GM12878 (cell line): ENCODE results near the gene FXYD6. TPM values are rescaled to one million over a fixed set of nuclear protein-coding genes. Genes with fewer than 3 reads are reported as not detected.
A peak's percentile ranks its signal among the peaks of the same experiment; 100 is the strongest.

Experiments
- ATF7 ChIP-seq: fragments of 450-650 bp; IDR thresholded peaks from 2 replicates; pipeline ENCODE4 v1.6.1; 2016; ENCODE audit warnings: low read depth, mild to moderate bottlenecking
- BACH1 ChIP-seq: fragments of 450-650 bp; IDR thresholded peaks from 2 replicates; pipeline ENCODE4 v1.6.1; 2017; ENCODE audit warnings: mild to moderate bottlenecking, borderline replicate concordance
- BCL11A ChIP-seq: IDR thresholded peaks from 2 replicates; pipeline ENCODE4 v1.6.1; 2011; ENCODE audit warnings: low read depth, low read length
- BHLHE40 ChIP-seq, 2 experiments: fragments of 450-650 bp in 1 of 2; IDR thresholded peaks; 2 replicates each; pipeline ENCODE4 v1.6.1; 2011 to 2017; ENCODE audit warnings: low read depth in 2 of 2, borderline replicate concordance in 1 of 2, improper control_type of control experiment in 1 of 2, low read length in 1 of 2, mild to moderate bottlenecking in 1 of 2
- BRCA1 ChIP-seq: IDR thresholded peaks from 2 replicates; pipeline ENCODE4 v1.6.1; 2011; ENCODE audit warnings: low read depth, low read length, improper control_type of control experiment
- DPF2 ChIP-seq: fragments of 450-650 bp; IDR thresholded peaks from 2 replicates; pipeline ENCODE4 v1.6.1; 2017; ENCODE audit warnings: mild to moderate bottlenecking
- EED ChIP-seq: sonication (generic); IDR thresholded peaks from 2 replicates; pipeline ENCODE4 v1.6.1; 2016; ENCODE audit warnings: antibody characterized with exemption, low read depth
- EP300 ChIP-seq, 2 experiments: fragments of 150-350 bp in 1 of 2; IDR thresholded peaks; 2 replicates each; pipeline ENCODE4 v1.6.1; 2011 to 2012; ENCODE audit warnings: low read depth in 2 of 2, low read length in 2 of 2, borderline replicate concordance in 1 of 2, improper control_type of control experiment in 1 of 2, inconsistent platforms in 1 of 2; ENCODE audit not compliant: control insufficient read depth in 1 of 2
- FOXM1 ChIP-seq: IDR thresholded peaks from 2 replicates; pipeline ENCODE4 v1.6.1; 2012; ENCODE audit warnings: low read depth, mild to moderate bottlenecking, inconsistent platforms, low read length, moderate library complexity
- HDAC2 ChIP-seq: fragments of 200-600 bp; sonication (generic); IDR thresholded peaks from 2 replicates; pipeline ENCODE4 v1.6.1; 2017
- HDAC6 ChIP-seq: fragments of 200-600 bp; sonication (generic); IDR thresholded peaks from one replicate; pipeline ENCODE4 v1.8.0; 2017; ENCODE audit warnings: antibody characterized with exemption; ENCODE audit not compliant: unreplicated experiment
- IKZF2 ChIP-seq, 2 experiments: fragments of 450-650 bp; IDR thresholded peaks; 2 replicates each; pipeline ENCODE4 v1.6.1; 2017; ENCODE audit warnings: mild to moderate bottlenecking in 2 of 2, moderate library complexity in 2 of 2
- IRF4 ChIP-seq: IDR thresholded peaks from 2 replicates; pipeline ENCODE4 v1.6.1; 2011; ENCODE audit warnings: low read depth, low read length
- IRF5 ChIP-seq: fragments of 450-650 bp; IDR thresholded peaks from 2 replicates; pipeline ENCODE4 v1.6.1; 2017; ENCODE audit warnings: borderline replicate concordance
- JUND ChIP-seq: IDR thresholded peaks from 2 replicates; pipeline ENCODE4 v1.6.1; 2012; ENCODE audit warnings: low read depth, mild to moderate bottlenecking, low read length, improper control_type of control experiment, moderate library complexity
- MEF2B ChIP-seq: fragments of 450-650 bp; IDR thresholded peaks from 2 replicates; pipeline ENCODE4 v1.6.1; 2018; ENCODE audit warnings: mild to moderate bottlenecking, moderate library complexity; ENCODE audit not compliant: partially characterized antibody, poor library complexity, severe bottlenecking
- NR2C1 ChIP-seq: fragments of 450-650 bp; IDR thresholded peaks from 2 replicates; pipeline ENCODE4 v1.6.1; 2017; ENCODE audit warnings: antibody characterized with exemption, mild to moderate bottlenecking, moderate library complexity
- PML ChIP-seq: IDR thresholded peaks from 2 replicates; pipeline ENCODE4 v1.6.1; 2012; ENCODE audit warnings: low read length, inconsistent platforms
- POU2F2 ChIP-seq: IDR thresholded peaks from 3 replicates; pipeline ENCODE4 v1.6.1; 2011; ENCODE audit warnings: low read depth, mild to moderate bottlenecking, low read length, borderline replicate concordance
- RAD21 ChIP-seq: IDR thresholded peaks from 2 replicates; pipeline ENCODE4 v1.6.1; 2011; ENCODE audit warnings: mild to moderate bottlenecking, low read depth, low read length, moderate library complexity; ENCODE audit not compliant: insufficient read depth
- SMAD5 ChIP-seq: IDR thresholded peaks from 2 replicates; pipeline ENCODE4 v1.6.1; 2016; ENCODE audit warnings: antibody characterized with exemption, low read depth
- SUZ12 ChIP-seq: fragments of 200-600 bp; sonication (generic); IDR thresholded peaks from one replicate; pipeline ENCODE4 v1.6.1; 2018; ENCODE audit warnings: antibody characterized with exemption, mild to moderate bottlenecking; ENCODE audit not compliant: unreplicated experiment
- USF2 ChIP-seq: IDR thresholded peaks from 2 replicates; pipeline ENCODE4 v1.6.1; 2011; ENCODE audit warnings: low read depth, low read length, improper control_type of control experiment, borderline replicate concordance
- WRNIP1 ChIP-seq: IDR thresholded peaks from 2 replicates; pipeline ENCODE4 v1.6.1; 2011; ENCODE audit warnings: low read depth, low read length, improper control_type of control experiment, borderline replicate concordance
- ZBED1 ChIP-seq: IDR thresholded peaks from 2 replicates; pipeline ENCODE4 v1.6.1; 2016; ENCODE audit warnings: borderline replicate concordance
- ZNF687 ChIP-seq: fragments of 450-650 bp; IDR thresholded peaks from 2 replicates; pipeline ENCODE4 v1.6.1; 2017; ENCODE audit warnings: mild to moderate bottlenecking, moderate library complexity
- ZSCAN29 ChIP-seq: fragments of 450-650 bp; IDR thresholded peaks from 2 replicates; pipeline ENCODE4 v1.6.1; 2017; ENCODE audit warnings: mild to moderate bottlenecking, moderate library complexity
- polyA plus RNA-seq, 11 experiments: library from polyadenylated mRNA; depleted of rRNA in 4 of 11; unstranded in 6 of 11; stranded (reverse) in 5 of 11; fragments of >200 nt; fragmentation: Nextera tagmentation in 4 of 11; fragmentation: Illumina TruSeq in 1 of 11; extraction: Ambion mirVana in 4 of 11; extraction: Trizol in 1 of 11; gene quantifications; 1 replicate in 1 of 11; 2 replicates in 10 of 11; pipeline versions ENCODE4 v1.2.1 to v1.2.3, GENCODE V29; 2011 to 2016; ENCODE audit warnings: inconsistent platforms in 2 of 11, missing spikeins in 2 of 11, low read depth in 1 of 11
- total RNA-seq, 4 experiments: library from RNA; depleted of rRNA in 3 of 4; stranded (reverse); fragments of >200 nt in 3 of 4; fragmentation: Illumina TruSeq in 1 of 4; extraction: Trizol in 1 of 4; gene quantifications; 2 replicates each; pipeline versions ENCODE4 v1.2.1 to v1.2.3, GENCODE V29; 2013 to 2021

The FXYD6 gene
- total and polyA plus RNA-seq, 10 of the 15 experiments (the other 5 are each of a cell fraction or from before 2014, with no cell fraction given) = 0.09 to 2.0 (median 0.23) TPM; not detected in 2

GRCh38 chr11:117814766-117815261, 61.6 kb downstream of the FXYD6 start (continued):
- no peak for TF ChIP-seq IRF5
- no peak for TF ChIP-seq RAD21
- no peak for TF ChIP-seq SUZ12
- peak in 1 of 2 experiments; percentile 28; a peak in 2 of 4 replicates for TF ChIP-seq IKZF2 (IDR thresholded peaks at IDR 0.05)
- no peak; the same call in 1 of the 2 replicates for TF ChIP-seq BACH1
- TF ChIP-seq NR2C1 = no peak
- peak; percentile 84; the same call in 1 of the 2 replicates for TF ChIP-seq WRNIP1
- TF ChIP-seq USF2 = no peak
- 0 out of 2 replicates have a peak, but pooled peaks have one; percentile 71 for TF ChIP-seq DPF2
- TF ChIP-seq PML = 0 out of 2 replicates have a peak, but pooled peaks have one; percentile 80
- TF ChIP-seq SMAD5 = no peak
- no peak for TF ChIP-seq MEF2B
- TF ChIP-seq EP300 (IDR thresholded peaks at IDR 0.05; ENCODE audit: borderline replicate concordance in 1 of 2, control insufficient read depth in 1 of 2, low read depth in 2 of 2, low read length in 2 of 2) = peak; percentile 90 to 95; a peak in 3 of 4 replicates
- peak; percentile 37 for TF ChIP-seq ATF7
- TF ChIP-seq HDAC2 = no peak
- no peak; the same call in 1 of the 2 replicates for TF ChIP-seq ZBED1
- TF ChIP-seq POU2F2 = no peak; the same call in 2 of the 3 replicates
- TF ChIP-seq ZSCAN29 = no peak
- TF ChIP-seq FOXM1 = peak; percentile 68
- TF ChIP-seq BHLHE40 (IDR thresholded peaks at IDR 0.05; ENCODE audit: borderline replicate concordance in 1 of 2, low read depth in 2 of 2, low read length in 1 of 2) = peak; percentile 95
- no peak for TF ChIP-seq JUND
- TF ChIP-seq ZNF687 = peak; percentile 95
- no peak for TF ChIP-seq HDAC6
- no peak; the same call in 1 of the 2 replicates for TF ChIP-seq EED
- no peak for TF ChIP-seq BRCA1
- TF ChIP-seq BCL11A = peak; percentile 92
- no peak for TF ChIP-seq IRF4
